GM19372 (cell line): ENCODE results near the gene INTU.

Experiments
- ATAC-seq: cut with Tn5 transposase; IDR thresholded peaks from one replicate; pipeline ENCODE4 v1.9.1; 2021; ENCODE audit warnings: mild to moderate bottlenecking, low read depth, moderate library complexity; ENCODE audit not compliant: unreplicated experiment

INTU gene

DNA sequence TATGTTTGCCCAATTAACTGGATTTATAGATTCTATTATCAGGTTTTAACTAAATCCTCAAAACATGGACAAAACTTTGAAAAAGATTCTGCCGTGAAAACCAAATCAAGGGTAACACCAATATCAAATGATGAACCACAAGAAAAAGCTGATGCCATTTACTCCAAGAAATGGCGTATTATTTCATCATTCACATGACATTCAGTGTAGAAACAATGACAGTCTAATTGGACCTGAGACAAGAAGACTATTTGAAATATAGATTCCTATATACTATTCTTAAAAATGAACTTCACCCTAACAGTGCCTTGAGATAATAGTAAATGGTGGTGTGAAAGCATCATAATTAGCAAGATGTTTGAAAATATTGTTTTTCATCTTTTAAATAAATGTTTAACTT, 102.2 kb downstream of the INTU start:
- no peak for ATAC-seq

DNA sequence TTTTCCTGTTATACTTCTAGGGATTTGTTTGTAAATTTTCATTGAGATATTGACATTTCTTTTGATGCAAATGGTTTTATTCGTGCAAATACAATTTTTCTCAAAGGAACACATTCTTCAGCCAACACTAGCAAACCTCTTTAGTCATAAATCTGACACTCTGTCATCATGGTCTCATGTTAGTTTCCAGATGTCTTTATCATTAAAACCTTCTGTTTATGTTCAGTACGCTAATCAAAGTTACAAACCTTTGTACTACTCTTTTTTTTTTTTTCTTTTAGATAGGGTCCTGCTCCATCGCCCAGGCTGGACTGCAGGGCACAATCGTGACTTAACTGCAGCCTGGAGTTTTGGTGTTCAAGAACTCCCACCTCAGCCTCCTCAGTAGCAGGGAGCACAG, 104.5 kb downstream of the INTU start:
- ATAC-seq = no peak

DNA sequence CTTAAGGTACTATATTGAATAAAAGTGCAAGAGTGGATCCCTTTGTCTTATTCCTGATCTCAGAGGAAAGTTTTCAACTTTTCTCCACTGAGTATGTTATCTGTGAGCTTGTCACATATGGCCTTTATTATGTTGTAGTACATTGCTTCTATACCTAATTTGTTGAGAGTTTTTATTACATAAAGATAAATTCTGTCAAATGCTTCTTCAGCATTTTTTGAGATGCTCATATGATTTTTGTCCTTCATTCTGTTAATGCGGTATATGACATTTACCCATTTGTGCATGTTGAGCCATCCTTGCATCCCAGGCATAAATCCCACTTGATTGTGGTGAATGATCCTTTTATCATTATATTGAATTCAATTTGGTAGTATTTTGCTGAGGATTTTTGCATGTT, 108.5 kb downstream of the INTU start:
- ATAC-seq = no peak

DNA sequence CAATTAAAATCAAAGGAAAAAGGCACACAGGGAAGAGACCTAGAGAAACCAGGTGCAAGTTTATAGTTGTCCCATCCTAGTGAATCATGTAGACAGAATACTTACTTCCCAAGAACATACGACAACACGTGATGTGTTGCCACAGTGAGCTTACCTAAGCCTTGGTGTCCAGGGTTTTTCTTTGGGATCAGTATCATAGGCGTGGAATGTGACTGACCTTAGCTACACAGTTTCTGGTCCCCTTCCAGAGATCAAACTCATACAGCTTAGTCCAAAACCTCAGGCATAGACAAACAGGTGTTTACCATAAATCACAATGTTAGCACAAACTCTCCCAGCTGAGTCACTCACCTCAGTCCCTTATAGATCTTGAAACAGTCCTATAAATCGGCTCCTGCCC, 115.1 kb downstream of the INTU start:
- ATAC-seq = no peak

DNA sequence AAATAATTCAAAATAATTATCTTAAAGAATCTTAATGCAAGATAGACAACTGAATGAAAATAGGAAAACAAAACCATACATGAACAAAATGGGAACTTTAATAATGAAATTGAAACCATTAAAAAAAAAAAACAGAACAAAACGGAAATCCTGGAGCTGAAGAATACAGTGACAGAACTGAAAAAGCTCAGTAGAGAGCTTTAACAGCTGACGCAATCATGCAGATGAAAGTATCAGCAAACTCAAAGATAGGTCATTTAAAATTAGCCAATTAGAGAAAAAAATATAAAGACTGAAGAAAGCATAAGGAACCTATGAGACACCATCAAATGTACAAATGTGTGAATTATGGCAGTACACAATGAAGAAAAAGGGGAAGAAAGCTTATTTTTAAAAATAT, 116.2 kb downstream of the INTU start:
- ATAC-seq = no peak

DNA sequence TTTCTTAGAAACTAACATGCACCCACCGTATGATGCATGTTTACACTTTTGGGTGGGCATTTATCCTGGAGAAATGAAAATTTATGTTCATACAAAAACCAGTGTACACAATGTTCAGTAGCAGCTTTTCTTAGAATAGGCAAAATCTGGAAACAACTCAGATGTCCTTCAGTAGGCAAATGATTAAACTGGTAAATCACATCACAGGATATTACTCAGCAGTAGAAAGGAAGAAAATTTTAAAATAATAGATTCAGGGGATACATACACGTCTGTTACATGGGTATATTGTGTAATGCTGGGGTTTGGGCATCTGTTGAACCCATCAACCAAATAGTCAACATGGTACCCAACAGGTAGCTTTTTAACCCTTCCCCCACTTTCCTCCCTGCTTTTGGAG, 124.1 kb downstream of the INTU start:
- no peak for ATAC-seq

DNA sequence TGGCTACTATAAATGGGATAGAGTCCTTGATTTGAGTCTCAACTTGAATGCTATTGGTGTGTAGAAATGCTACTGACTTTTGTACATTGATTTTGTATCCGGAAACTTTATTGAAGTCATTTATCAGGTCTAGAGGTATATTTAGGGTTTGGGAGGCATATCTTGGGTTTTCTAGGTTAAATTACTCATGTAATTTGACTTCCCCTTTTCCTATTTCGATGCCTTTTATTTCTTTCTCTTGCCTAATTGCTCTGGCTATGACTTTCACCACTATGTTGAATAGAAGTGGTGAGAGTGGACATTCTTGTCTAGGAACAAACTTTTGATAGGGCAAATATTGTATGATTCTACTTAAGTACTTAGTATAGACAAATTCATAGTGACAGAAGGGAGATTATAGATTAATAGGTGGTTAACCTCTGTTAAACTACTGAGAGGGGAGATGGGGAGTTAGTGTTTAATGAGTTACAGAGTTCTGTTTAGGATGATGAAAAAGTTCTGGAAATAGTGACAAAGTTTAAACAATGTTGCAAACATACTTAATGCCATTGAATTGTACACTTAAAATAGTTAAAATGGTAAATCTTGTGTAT, 126.6 kb downstream of the INTU start:
- peak; percentile 46 for ATAC-seq

DNA sequence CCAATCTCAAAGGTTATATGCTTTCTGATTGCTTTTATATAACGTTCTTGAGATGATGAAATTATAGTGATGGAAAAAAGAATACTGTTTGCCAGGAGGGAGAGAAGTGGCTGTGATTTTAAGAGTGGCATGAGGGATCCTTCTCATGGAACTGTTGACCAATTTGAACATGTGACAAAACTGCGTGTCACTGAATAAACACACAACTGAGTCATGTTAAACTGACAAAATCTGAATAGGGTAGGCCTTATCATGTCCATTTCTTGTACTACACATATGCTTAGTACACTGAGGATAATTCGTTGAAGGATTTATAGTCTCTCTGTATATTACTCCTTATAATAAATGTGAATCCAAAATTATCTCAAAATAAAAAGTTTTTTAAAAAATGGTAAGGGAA, 127.1 kb downstream of the INTU start:
- ATAC-seq = peak; percentile 4

DNA sequence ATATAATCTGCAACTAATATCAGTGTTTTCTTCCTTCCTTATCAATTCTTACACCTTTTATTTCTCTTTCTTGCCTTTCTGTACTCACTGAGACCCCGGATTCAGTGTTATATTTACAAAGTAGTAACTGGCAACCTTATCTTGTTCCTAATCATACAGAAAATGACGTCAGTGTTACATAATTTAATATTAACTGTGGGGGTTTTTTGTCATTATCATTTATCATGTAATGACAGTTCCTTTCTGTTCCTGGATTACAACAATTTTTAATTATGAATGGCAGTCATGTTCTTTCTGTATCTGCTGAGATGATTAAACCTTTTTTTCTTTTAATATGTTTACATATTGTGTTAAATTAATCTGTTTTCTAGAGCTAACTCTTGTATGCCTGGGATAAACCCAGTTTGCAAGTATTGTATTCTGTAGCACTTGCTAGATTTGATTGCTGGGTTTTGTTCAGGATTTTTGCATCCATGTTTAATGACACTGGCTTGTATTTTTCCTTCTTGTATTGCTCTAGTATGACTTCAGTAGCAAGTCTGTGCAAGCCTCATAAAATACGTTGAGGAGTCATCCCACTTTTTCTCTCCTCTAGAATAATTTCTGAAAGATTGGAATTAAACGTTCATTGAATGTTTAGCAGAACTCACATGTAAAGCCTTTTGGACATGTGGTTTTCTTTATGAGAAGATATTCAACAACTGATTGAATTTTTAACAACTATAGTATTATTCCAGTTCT, 138.9 kb downstream of the INTU start:
- no peak for ATAC-seq

DNA sequence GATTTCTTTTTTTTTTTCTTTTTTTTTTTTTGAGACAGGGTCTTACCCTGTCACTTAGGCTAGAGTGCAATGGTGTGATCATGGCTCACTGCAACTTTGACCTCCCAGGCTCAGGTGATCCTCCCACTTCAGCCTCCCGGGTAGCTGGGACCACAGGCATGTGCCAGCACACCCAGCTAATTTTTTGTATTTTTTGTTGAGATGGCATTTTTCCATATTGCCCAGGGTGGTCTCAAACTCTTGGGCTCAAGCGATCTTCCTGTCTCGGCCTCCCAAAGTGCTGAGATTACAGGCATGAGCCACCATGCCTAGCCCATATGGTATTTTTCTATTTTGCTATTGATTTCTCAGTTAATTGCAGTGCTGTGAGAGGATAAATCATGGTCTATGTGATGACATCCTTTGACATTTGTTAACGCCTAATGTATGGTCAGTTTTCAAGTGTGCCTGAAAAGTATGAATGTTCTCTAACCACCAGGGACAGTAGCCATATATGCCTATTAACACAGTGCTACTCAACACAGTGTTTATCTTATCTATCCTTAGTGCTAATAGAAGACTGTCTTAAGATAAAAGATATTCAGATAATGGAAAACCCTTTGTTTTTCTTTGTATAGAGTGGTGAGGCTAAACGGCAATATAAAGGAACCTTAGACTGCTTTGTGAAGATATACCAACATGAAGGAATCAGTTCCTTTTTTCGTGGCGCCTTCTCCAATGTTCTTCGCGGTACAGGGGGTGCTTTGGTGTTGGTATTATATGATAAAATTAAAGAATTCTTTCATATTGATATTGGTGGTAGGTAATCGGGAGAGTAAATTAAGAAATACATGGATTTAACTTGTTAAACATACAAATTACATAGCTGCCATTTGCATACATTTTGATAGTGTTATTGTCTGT, 140.3 kb downstream of the INTU start:
- no peak for ATAC-seq

DNA sequence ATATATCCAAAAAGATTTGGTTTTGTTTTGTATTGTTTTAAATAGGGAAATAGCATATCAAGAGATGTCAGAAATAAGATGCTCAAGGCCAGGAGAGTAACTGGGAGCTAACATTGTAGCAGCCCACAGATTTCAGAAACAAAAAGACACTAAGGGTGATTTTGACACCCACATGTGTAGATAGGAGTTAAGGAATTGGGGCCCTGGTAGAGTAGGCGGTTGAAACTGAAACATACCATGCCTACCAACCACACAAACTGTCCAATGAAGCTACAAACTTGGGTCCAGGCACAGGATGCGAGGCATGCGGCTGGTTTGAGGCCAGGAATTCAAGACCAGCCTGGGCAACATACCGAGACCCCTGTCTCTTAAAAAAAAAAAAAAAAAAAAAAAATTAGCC, 143.1 kb downstream of the INTU start:
- ATAC-seq = no peak
